OCI-LY1 (cell line): ENCODE measurements around the gene ARFIP1.
"Not testable (repeated sequence)": the region's sequence is repeated elsewhere in the genome, so short reads cannot be mapped to it uniquely, and the experiment has no call there.

Experiments used
- H2AFZ ChIP-seq: fragments of 200-600 bp; sonication (generic), shearing (Covaris generic); 2 replicates; pipeline ENCODE4 v1.6.0; 2014; ENCODE audit warnings: antibody characterized with exemption, mild to moderate bottlenecking, low read length
- H3F3A ChIP-seq: fragments of 200-600 bp; sonication (generic), shearing (Covaris generic); 2 replicates; pipeline ENCODE4 v1.6.0; 2014; ENCODE audit warnings: mild to moderate bottlenecking, antibody characterized with exemption, low read length, moderate library complexity; ENCODE audit not compliant: insufficient read depth
- H3K27ac ChIP-seq: fragments of 200-600 bp; sonication (generic); 2 replicates; pipeline ENCODE4 v1.5.1; 2014; ENCODE audit warnings: low read length, mixed run types, mild to moderate bottlenecking, low read depth; ENCODE audit not compliant: poor library complexity, severe bottlenecking
- H3K27me3 ChIP-seq: fragments of 200-600 bp; sonication (generic); 2 replicates; pipeline ENCODE4 v1.6.0; 2014; ENCODE audit warnings: antibody characterized with exemption, mild to moderate bottlenecking, low read length, moderate library complexity; ENCODE audit not compliant: insufficient read depth
- H3K36me3 ChIP-seq: fragments of 200-600 bp; sonication (generic); 2 replicates; pipeline ENCODE4 v1.6.1; 2014; ENCODE audit warnings: mild to moderate bottlenecking, antibody characterized with exemption, low read length, moderate library complexity, mixed read lengths; ENCODE audit not compliant: insufficient read depth
- H3K4me1 ChIP-seq: fragments of 200-600 bp; sonication (generic); 2 replicates; pipeline ENCODE4 v1.5.1; 2014; ENCODE audit warnings: mild to moderate bottlenecking, low read length, moderate library complexity; ENCODE audit not compliant: insufficient read depth, severe bottlenecking
- H3K4me2 ChIP-seq: fragments of 200-600 bp; sonication (generic), shearing (Covaris generic); 2 replicates; pipeline ENCODE4 v1.6.1; 2014; ENCODE audit warnings: low read length
- H3K4me3 ChIP-seq: fragments of 200-600 bp; sonication (generic); 2 replicates; pipeline ENCODE4 v1.5.1; 2014; ENCODE audit warnings: low read length, low read depth, mild to moderate bottlenecking, mixed read lengths; ENCODE audit not compliant: poor library complexity, severe bottlenecking
- H3K79me2 ChIP-seq: fragments of 200-600 bp; shearing (Covaris generic); 2 replicates; pipeline ENCODE4 v1.6.1; 2016; ENCODE audit warnings: mixed run types, low read length, mixed read lengths; ENCODE audit not compliant: insufficient read depth
- H3K9ac ChIP-seq: fragments of 200-600 bp; sonication (generic), shearing (Covaris generic); 2 replicates; pipeline ENCODE4 v1.6.1; 2014; ENCODE audit warnings: mild to moderate bottlenecking, low read length, mixed read lengths
- H3K9me2 ChIP-seq: fragments of 200-600 bp; sonication (generic), shearing (Covaris generic); 2 replicates; pipeline ENCODE4 v1.6.1; 2014; ENCODE audit warnings: low read depth, mild to moderate bottlenecking, low read length, mixed read lengths
- H3K9me3 ChIP-seq: fragments of 200-600 bp; shearing (Covaris generic); 2 replicates; pipeline ENCODE4 v1.6.1; 2014; ENCODE audit warnings: low read length, mixed read lengths
- H4K20me1 ChIP-seq: fragments of 200-600 bp; sonication (generic), shearing (Covaris generic); 2 replicates; pipeline ENCODE4 v1.6.0; 2016; ENCODE audit warnings: mild to moderate bottlenecking, low read length; ENCODE audit not compliant: insufficient read depth
- CTCF ChIP-seq: fragments of 200-600 bp; sonication (generic), shearing (Covaris generic); IDR thresholded peaks from 2 replicates; pipeline ENCODE4 v1.5.1; 2017; ENCODE audit warnings: mild to moderate bottlenecking, antibody characterized with exemption, low read length, moderate library complexity, mixed read lengths
- EZH2 ChIP-seq: fragments of 200-600 bp; sonication (generic), shearing (Covaris generic); IDR thresholded peaks from 2 replicates; pipeline ENCODE4 v1.8.0; 2017; ENCODE audit warnings: borderline replicate concordance, mixed run types, mild to moderate bottlenecking, antibody characterized with exemption, low read length, moderate library complexity, mixed read lengths

ARFIP1 gene

GRCh38 chr4:152828122-152828521, 48.4 kb downstream of the ARFIP1 start:
- TF ChIP-seq CTCF (no peak), EZH2 (no peak)
- H3K4me3 ChIP-seq = no peak overlapping the region

GRCh38 chr4:152831416-152831815, 51.7 kb downstream of the ARFIP1 start:
- H3K4me1 ChIP-seq = no peaks in the 10 kb centered on the region
- H2AFZ ChIP-seq = no peak overlapping the region
- no peak overlapping the region for H3K27ac ChIP-seq
- no peaks in the 10 kb centered on the region for H3F3A ChIP-seq
- peaks cover 31% of the 10 kb centered on the region for H3K36me3 ChIP-seq
- no peaks in the 10 kb centered on the region for H3K79me2 ChIP-seq
- H3K9ac ChIP-seq = no peak overlapping the region
- H3K4me2 ChIP-seq = no peak overlapping the region
- TF ChIP-seq EZH2 (no peak), CTCF (no peak)
- no peaks in the 10 kb centered on the region for H4K20me1 ChIP-seq
- H3K27me3 ChIP-seq = no peaks in the 10 kb centered on the region
- peaks cover 8% of the 10 kb centered on the region for H3K9me3 ChIP-seq
- no peaks in the 10 kb centered on the region for H3K9me2 ChIP-seq
- H3K4me3 ChIP-seq = no peak overlapping the region

More at GRCh38 chr4:152828122-152828521, 48.4 kb downstream of the ARFIP1 start:
- H3F3A ChIP-seq = no peaks in the 10 kb centered on the region
- H3K9me2 ChIP-seq = no peaks in the 10 kb centered on the region
- H3K4me2 ChIP-seq = no peak overlapping the region
- H3K9me3 ChIP-seq = peaks cover 8% of the 10 kb centered on the region
- no peak overlapping the region for H2AFZ ChIP-seq
- no peak overlapping the region for H3K27ac ChIP-seq
- H3K79me2 ChIP-seq = no peaks in the 10 kb centered on the region
- H3K27me3 ChIP-seq = no peaks in the 10 kb centered on the region
- H4K20me1 ChIP-seq = no peaks in the 10 kb centered on the region
- no peaks in the 10 kb centered on the region for H3K4me1 ChIP-seq
- H3K36me3 ChIP-seq = peaks cover 23% of the 10 kb centered on the region
- no peak overlapping the region for H3K9ac ChIP-seq

- TF ChIP-seq EZH2 = no peak
- no peak for TF ChIP-seq CTCF
- no peak overlapping the region for H3K9ac ChIP-seq
- no peak overlapping the region for H2AFZ ChIP-seq
- H3K27ac ChIP-seq = no peak overlapping the region
- H3K36me3 ChIP-seq = peaks cover 16% of the 10 kb centered on the region
- no peak overlapping the region for H3K4me2 ChIP-seq
- H3K4me1 ChIP-seq = no peaks in the 10 kb centered on the region
- no peaks in the 10 kb centered on the region for H3K79me2 ChIP-seq
- no peak overlapping the region for H3K4me3 ChIP-seq
- no peaks in the 10 kb centered on the region for H3K9me2 ChIP-seq
- no peaks in the 10 kb centered on the region for H3K27me3 ChIP-seq
- no peaks in the 10 kb centered on the region for H3K9me3 ChIP-seq
- no peaks in the 10 kb centered on the region for H4K20me1 ChIP-seq
- H3F3A ChIP-seq = no peaks in the 10 kb centered on the region
Measured at GRCh38 chr4:152836936-152837335, 57.2 kb downstream of the ARFIP1 start.

- H2AFZ ChIP-seq, H3K4me1 ChIP-seq, H3K36me3 ChIP-seq, H3K4me2 ChIP-seq, H3K9ac ChIP-seq, H3K9me2 ChIP-seq, H3K27me3 ChIP-seq, H3K9me3 ChIP-seq, H3K27ac ChIP-seq, H3K4me3 ChIP-seq, H3K79me2 ChIP-seq, H4K20me1 ChIP-seq, H3F3A ChIP-seq: not testable (repeated sequence)
Measured at GRCh38 chr4:152839729-152840128, 60.0 kb downstream of the ARFIP1 start.
